PFSK-1 (cell line): Measurements from ENCODE around the gene SRD5A1.

Experiments used
- FOXP2 ChIP-seq: optimal IDR thresholded peaks from 2 replicates; pipeline ENCODE3; 2011; ENCODE audit warnings: borderline replicate concordance, control low read depth, inconsistent platforms; ENCODE audit not compliant: insufficient read depth; ENCODE audit errors: extremely low read length, extremely low read depth
- POLR2AphosphoS5 ChIP-seq: IDR thresholded peaks from 2 replicates; pipeline ENCODE4 v1.6.1; 2012; ENCODE audit warnings: low read depth, mild to moderate bottlenecking, control low read depth, low read length, moderate library complexity
- SIN3A ChIP-seq: IDR thresholded peaks from 2 replicates; pipeline ENCODE4 v1.6.1; 2012; ENCODE audit warnings: mild to moderate bottlenecking, low read length, moderate library complexity, borderline replicate concordance; ENCODE audit not compliant: insufficient read depth
- TAF1 ChIP-seq: IDR thresholded peaks from 2 replicates; pipeline ENCODE4 v1.6.1; 2012; ENCODE audit warnings: low read length, control low read depth, borderline replicate concordance; ENCODE audit not compliant: insufficient read depth
- TF ChIP-seq, protein P1 (sequence below), 2 experiments: IDR thresholded peaks; 2 replicates each; pipeline versions ENCODE4 v1.6.1 to v1.8.0; 2011 to 2012; ENCODE audit warnings: low read depth in 2 of 2, low read length in 2 of 2, control low read depth in 1 of 2, inconsistent platforms in 1 of 2, mild to moderate bottlenecking in 1 of 2, moderate library complexity in 1 of 2; ENCODE audit not compliant: insufficient read depth in 1 of 2

Gene SRD5A1

DNA sequence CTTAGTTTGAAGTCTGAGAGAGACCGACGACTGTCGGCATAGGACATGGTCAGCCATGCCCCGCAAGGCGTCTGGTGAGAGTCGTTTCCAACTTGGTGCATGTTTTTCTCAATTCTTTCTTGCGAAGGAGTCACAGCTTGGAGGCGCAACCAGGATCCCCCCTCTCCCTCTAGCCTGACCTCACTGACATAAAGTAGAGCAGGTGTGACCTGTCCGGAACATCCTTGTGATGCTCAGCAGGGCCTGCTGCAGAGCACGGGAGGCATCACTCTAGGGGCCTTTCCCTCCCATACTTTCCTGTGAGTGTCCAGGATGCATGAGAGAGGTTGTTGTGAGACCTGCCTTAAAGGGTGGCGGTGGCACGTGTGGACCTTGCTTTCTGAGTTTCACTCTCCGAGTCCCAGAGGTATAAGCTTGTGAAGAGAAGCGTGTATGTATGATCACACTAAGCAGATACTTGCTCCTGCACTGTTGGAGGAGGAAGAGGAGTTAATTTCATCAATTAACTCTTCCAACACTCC is 85.0 kb downstream of the SRD5A1 start:
- TF ChIP-seq SIN3A (no peak), POLR2AphosphoS5 (no peak), TAF1 (no peak), FOXP2 (no peak)
- TF ChIP-seq, protein P1, sequence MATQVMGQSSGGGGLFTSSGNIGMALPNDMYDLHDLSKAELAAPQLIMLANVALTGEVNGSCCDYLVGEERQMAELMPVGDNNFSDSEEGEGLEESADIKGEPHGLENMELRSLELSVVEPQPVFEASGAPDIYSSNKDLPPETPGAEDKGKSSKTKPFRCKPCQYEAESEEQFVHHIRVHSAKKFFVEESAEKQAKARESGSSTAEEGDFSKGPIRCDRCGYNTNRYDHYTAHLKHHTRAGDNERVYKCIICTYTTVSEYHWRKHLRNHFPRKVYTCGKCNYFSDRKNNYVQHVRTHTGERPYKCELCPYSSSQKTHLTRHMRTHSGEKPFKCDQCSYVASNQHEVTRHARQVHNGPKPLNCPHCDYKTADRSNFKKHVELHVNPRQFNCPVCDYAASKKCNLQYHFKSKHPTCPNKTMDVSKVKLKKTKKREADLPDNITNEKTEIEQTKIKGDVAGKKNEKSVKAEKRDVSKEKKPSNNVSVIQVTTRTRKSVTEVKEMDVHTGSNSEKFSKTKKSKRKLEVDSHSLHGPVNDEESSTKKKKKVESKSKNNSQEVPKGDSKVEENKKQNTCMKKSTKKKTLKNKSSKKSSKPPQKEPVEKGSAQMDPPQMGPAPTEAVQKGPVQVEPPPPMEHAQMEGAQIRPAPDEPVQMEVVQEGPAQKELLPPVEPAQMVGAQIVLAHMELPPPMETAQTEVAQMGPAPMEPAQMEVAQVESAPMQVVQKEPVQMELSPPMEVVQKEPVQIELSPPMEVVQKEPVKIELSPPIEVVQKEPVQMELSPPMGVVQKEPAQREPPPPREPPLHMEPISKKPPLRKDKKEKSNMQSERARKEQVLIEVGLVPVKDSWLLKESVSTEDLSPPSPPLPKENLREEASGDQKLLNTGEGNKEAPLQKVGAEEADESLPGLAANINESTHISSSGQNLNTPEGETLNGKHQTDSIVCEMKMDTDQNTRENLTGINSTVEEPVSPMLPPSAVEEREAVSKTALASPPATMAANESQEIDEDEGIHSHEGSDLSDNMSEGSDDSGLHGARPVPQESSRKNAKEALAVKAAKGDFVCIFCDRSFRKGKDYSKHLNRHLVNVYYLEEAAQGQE (IDR thresholded peaks at IDR 0.05; ENCODE audit: insufficient read depth in 1 of 2, low read depth in 2 of 2, low read length in 2 of 2) = no peak

DNA sequence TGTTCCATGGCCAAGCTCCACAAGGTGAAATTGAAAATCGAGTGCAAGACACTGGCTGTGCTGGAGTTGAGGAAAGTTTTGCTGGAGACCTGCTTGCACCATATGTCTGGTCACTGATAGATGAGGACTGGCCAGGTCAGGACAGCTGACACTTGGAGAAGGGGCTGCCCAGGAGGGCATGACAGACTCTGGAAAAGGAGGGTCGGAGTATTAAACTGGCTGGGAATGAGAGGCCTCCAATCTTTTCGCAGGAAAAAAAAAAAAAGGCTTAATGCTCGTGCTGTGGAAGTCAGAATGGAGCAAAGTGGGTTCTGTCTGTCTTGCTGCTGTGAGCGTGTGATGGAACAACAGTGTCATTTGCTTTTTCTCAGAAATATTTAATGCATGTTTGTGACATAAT is 85.5 kb downstream of the SRD5A1 start:
- TF ChIP-seq POLR2AphosphoS5 = no peak
- TF ChIP-seq TAF1 = no peak
- TF ChIP-seq, protein P1 (IDR thresholded peaks at IDR 0.05; ENCODE audit: insufficient read depth in 1 of 2, low read depth in 2 of 2, low read length in 2 of 2) = no peak
- TF ChIP-seq SIN3A = no peak
- no peak for TF ChIP-seq FOXP2

DNA sequence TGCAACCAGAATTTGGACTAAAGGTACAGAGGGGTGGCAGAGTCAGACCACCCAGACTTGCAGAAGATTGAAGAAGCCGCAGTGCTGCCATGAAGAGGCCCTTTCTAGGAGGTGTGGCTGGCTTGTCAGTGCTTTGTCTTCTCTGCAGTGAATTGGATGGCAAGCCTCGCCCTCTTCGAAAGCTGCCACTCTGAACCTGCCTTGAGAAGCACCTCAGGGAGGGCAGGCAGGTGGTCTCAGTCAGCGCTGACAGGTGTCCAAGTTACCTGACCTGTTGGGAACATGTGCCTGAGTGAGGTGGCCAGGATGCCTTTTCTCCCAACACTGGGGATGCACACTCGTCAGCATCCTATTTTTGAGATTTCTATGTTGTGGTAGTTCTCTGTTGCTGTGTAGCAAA is 86.2 kb downstream of the SRD5A1 start:
- TF ChIP-seq, protein P1 (IDR thresholded peaks at IDR 0.05; ENCODE audit: insufficient read depth in 1 of 2, low read depth in 2 of 2, low read length in 2 of 2) = no peak
- TF ChIP-seq TAF1 (no peak), FOXP2 (no peak), POLR2AphosphoS5 (no peak), SIN3A (no peak)

DNA sequence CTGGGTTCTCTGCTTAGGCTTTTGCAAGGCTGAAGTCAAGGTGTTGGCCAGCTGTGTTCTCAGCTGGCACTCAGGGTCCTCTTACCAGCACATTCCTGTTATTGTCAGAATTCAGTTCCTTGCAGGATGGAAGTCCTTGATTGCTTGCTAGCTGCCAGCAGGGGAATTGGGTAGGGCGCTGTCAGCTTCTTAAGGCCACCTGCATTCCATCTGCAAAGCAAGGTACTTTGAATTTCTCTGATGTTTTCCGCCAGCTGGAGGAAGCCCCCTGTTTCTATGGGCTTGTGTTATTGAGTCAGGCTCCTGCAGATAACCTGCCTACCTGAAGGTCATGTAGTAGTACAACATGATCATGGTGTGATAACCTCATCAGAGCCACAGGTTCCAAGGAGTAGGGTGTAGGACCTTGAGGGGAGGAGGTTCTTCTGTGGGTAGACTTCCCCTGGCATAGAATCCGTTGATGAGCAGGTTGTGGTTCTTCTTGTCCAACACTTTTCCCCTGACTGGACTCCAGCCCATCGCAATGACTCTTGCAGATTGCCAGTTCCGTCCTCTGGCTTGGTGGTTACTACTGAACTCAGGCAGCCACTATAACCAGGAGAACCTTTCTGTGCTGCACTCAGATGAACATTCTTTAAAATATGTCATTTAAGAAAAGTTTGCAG is 86.8 kb downstream of the SRD5A1 start:
- TF ChIP-seq SIN3A (no peak), TAF1 (no peak), POLR2AphosphoS5 (no peak), FOXP2 (no peak)
- TF ChIP-seq, protein P1 (IDR thresholded peaks at IDR 0.05; ENCODE audit: insufficient read depth in 1 of 2, low read depth in 2 of 2, low read length in 2 of 2) = no peak

DNA sequence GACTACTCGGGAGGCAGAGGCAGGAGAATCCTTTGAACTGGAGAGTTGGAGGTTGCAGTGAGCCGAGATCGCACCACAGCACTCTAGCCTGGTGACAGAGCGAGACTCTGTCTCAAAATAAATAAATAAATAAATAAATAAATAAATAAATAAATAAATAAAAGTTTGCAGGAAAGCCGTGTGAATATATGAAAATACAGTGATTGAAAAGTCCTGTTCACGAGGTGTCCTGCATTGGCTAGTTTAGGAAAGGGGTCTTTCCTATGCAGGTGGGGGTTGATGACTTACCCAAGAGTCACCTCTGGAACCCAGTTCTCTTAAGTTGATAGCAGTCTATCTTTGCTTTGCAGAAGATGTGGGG is 87.3 kb downstream of the SRD5A1 start:
- TF ChIP-seq POLR2AphosphoS5 = no peak
- no peak for TF ChIP-seq TAF1
- no peak for TF ChIP-seq SIN3A
- no peak for TF ChIP-seq FOXP2
- TF ChIP-seq, protein P1 (IDR thresholded peaks at IDR 0.05; ENCODE audit: insufficient read depth in 1 of 2, low read depth in 2 of 2, low read length in 2 of 2) = no peak
